ENCODE results near the gene C11orf42.

Gene C11orf42

GRCh38 chr11:6205366-6205765 is at the start of gene C11orf42:
TSS of gene C11orf42 (plus strand) at chr11:6205557. CDS start at chr11:6205616, 59 bp downstream.
- DNase-seq: no peak

GRCh38 chr11:6156628-6157359 is 48.6 kb upstream of the C11orf42 start:
- no peak for DNase-seq

GRCh38 chr11:6170226-6170625 is 35.1 kb upstream of the C11orf42 start, which contains the start of gene OR52B2:
TSS of gene OR52B2 (minus strand) at chr11:6170326. CDS start at chr11:6170326, 0 bp downstream.
- DNase-seq: no peak

- DNase-seq: no peak
Observed at GRCh38 chr11:6175440-6175839, 29.9 kb upstream of the C11orf42 start.

- DNase-seq: peak; percentile 53 to 67
Observed at GRCh38 chr11:6191742-6192141, 13.6 kb upstream of the C11orf42 start.

GRCh38 chr11:6194065-6194581 is 11.2 kb upstream of the C11orf42 start:
- DNase-seq: no peak

- DNase-seq: no peak
Observed at GRCh38 chr11:6196396-6196795, 9.0 kb upstream of the C11orf42 start.

- no peak for DNase-seq
Observed at GRCh38 chr11:6197466-6198200, 7.7 kb upstream of the C11orf42 start.

GRCh38 chr11:6199174-6199810 is 6.1 kb upstream of the C11orf42 start, which contains the start of gene OR52W1:
TSS of gene OR52W1 (plus strand) at chr11:6199224. CDS start at chr11:6199224, 0 bp downstream.
- no peak for DNase-seq

GRCh38 chr11:6200975-6201374 is 4.4 kb upstream of the C11orf42 start:
- peak; percentile 97 to 98 for DNase-seq

- DNase-seq: peak; percentile 74 to 80
Observed at GRCh38 chr11:6201481-6201880, 3.9 kb upstream of the C11orf42 start.

- DNase-seq: no peak
Observed at GRCh38 chr11:6202041-6202440, 3.3 kb upstream of the C11orf42 start.

- DNase-seq: no peak
Observed at GRCh38 chr11:6203327-6203726, 2.0 kb upstream of the C11orf42 start.

- DNase-seq: peak; percentile 86 to 92
Observed at GRCh38 chr11:6204706-6205105, 651 bp upstream of the C11orf42 start.

- no peak for DNase-seq
Observed at GRCh38 chr11:6206456-6207180, 1.3 kb downstream of the C11orf42 start.

GRCh38 chr11:6209801-6210200 is 4.4 kb downstream of the C11orf42 start:
- DNase-seq: no peak

- no peak for DNase-seq
Observed at GRCh38 chr11:6210274-6210955, 5.1 kb downstream of the C11orf42 start.

- no peak for DNase-seq
Observed at GRCh38 chr11:6214530-6214929, 9.2 kb downstream of the C11orf42 start.

- DNase-seq: no peak
Observed at GRCh38 chr11:6216501-6216900, 11.1 kb downstream of the C11orf42 start.

GRCh38 chr11:6217722-6218121 is 12.4 kb downstream of the C11orf42 start:
- DNase-seq: no peak

- no peak for DNase-seq
Observed at GRCh38 chr11:6219359-6219758, 14.0 kb downstream of the C11orf42 start.

- no peak for DNase-seq
Observed at GRCh38 chr11:6223854-6224253, 18.5 kb downstream of the C11orf42 start.

Data from AML-193 (cell line).